Gastrocnemius medialis (tissue), 4 donors: Measurements from ENCODE around the gene CTSD. TPM values are rescaled to one million over a fixed set of nuclear protein-coding genes. Genes with fewer than 3 reads are reported as not detected.

Experiments used
- ATAC-seq, 2 donors: fragments of 150-250 bp; one replicate each; pipeline ENCODE4 v1.9.1; 2016
- DNase-seq, 2 donors: peaks; one replicate each; pipeline ENCODE4 v3.0.0-alpha.2; 2019
- H3K27ac ChIP-seq, 4 donors: fragments of 200-600 bp; sonication (generic); 1 replicate in 1 of 4; 2 replicates in 3 of 4; pipeline ENCODE4 v1.5.1; 2016 to 2018; ENCODE audit warnings: mild to moderate bottlenecking in 2 of 4, moderate library complexity in 1 of 4
- H3K27me3 ChIP-seq, 3 donors: fragments of 200-600 bp; sonication (generic) in 2 of 3; 1 replicate in 1 of 3; 2 replicates in 2 of 3; pipeline versions ENCODE4 v1.5.1 to v1.6.0; 2016 to 2019; ENCODE audit warnings: mild to moderate bottlenecking in 1 of 3, moderate library complexity in 1 of 3
- H3K36me3 ChIP-seq, 2 donors: fragments of 200-600 bp; sonication (generic) in 1 of 2; one replicate each; pipeline ENCODE4 v1.5.1; 2017 to 2018
- H3K4me1 ChIP-seq, 2 donors: fragments of 200-600 bp; sonication (generic) in 1 of 2; one replicate each; pipeline ENCODE4 v1.5.1; 2016 to 2017; ENCODE audit warnings: mild to moderate bottlenecking in 2 of 2
- H3K4me3 ChIP-seq, 4 donors: fragments of 200-600 bp; sonication (generic) in 3 of 4; 1 replicate in 1 of 4; 2 replicates in 3 of 4; pipeline ENCODE4 v1.5.1; 2016 to 2019; ENCODE audit warnings: mild to moderate bottlenecking in 2 of 4
- H3K9me3 ChIP-seq, 3 donors: fragments of 200-600 bp; sonication (generic) in 2 of 3; 1 replicate in 1 of 3; 2 replicates in 2 of 3; pipeline ENCODE4 v1.5.1; 2016 to 2019
- CTCF ChIP-seq, 5 experiments: fragments of 450-650 bp in 3 of 5; fragments of 200-600 bp in 2 of 5; sonication (generic) in 2 of 5; IDR thresholded peaks in 4 of 5; conservative IDR thresholded peaks in 1 of 5; 1 replicate in 4 of 5; 2 replicates in 1 of 5; pipeline ENCODE4 v1.5.1; 2016 to 2019; ENCODE audit warnings: antibody characterized with exemption in 5 of 5, mild to moderate bottlenecking in 3 of 5, moderate library complexity in 3 of 5
- POLR2A ChIP-seq, 2 donors: fragments of 450-650 bp; IDR thresholded peaks; one replicate each; pipeline ENCODE4 v1.6.1; 2017; ENCODE audit warnings: antibody characterized with exemption in 2 of 2, mild to moderate bottlenecking in 2 of 2, moderate library complexity in 2 of 2
- in situ Hi-C, 4 donors: fragments of 200-750 bp; cut with MboI; loops; one replicate each; pipeline versions ENCODE4 v1.15.0 to v1.8.0; 2017; ENCODE audit warnings: low sequenced_read_pairs in 4 of 4
- intact Hi-C: fragments of 100-400 bp; cut with DNase I; formaldehyde crosslinking; loops from one replicate; pipeline ENCODE4 v1.15.1; 2023; ENCODE audit warnings: low total_unique reads
- total RNA-seq, 4 donors: library from RNA; depleted of rRNA; stranded (reverse); fragments of >200 nt; gene quantifications; one replicate each; pipeline versions ENCODE4 v1.1.0 to v1.2.3, GENCODE V29; 2016

Gene CTSD
- total RNA-seq, 4 donors from 2014 or later: 490 to 981 (median 845) TPM

GRCh38 chr11:1767399-1768140 is 3.8 kb upstream of the CTSD start:
- Histone ChIP-seq H3K36me3 (no peaks in the 10 kb centered on the region), H3K4me3 (no peak overlapping the region), H3K27me3 (no peaks in the 10 kb centered on the region), H3K9me3 (no peaks in the 10 kb centered on the region), H3K4me1 (peaks cover 2 to 6% of the 10 kb centered on the region in 2 donors), H3K27ac (no peak overlapping the region)
- ATAC-seq: no peak
- intact Hi-C loops (loop anchor here (10.0 kb wide), 1 partner anchor 617 kb away; no protein-coding TSS in a partner anchor), in situ Hi-C loops (no loop called here)
- TF ChIP-seq CTCF (IDR thresholded peaks at IDR 0.05 in 4 of 5, conservative IDR thresholded peaks at IDR 0.05 in 1 of 5): no peak
- TF ChIP-seq POLR2A (IDR thresholded peaks at IDR 0.05): no peak
- DNase-seq: peak in 1 of 2 donors; percentile 10

- peak in 1 of 2 donors; percentile 7 for DNase-seq
- in situ Hi-C loops: no loop called here
Observed at GRCh38 chr11:1766719-1767398, 3.1 kb upstream of the CTSD start.

GRCh38 chr11:1765871-1766718 is 2.4 kb upstream of the CTSD start:
- Histone ChIP-seq H3K4me3 (no peak overlapping the region), H3K36me3 (no peaks in the 10 kb centered on the region), H3K4me1 (peaks cover 13 to 17% of the 10 kb centered on the region in 2 donors), H3K27me3 (no peaks in the 10 kb centered on the region), H3K27ac (no peak overlapping the region), H3K9me3 (no peaks in the 10 kb centered on the region)
- TF ChIP-seq CTCF (IDR thresholded peaks at IDR 0.05 in 4 of 5, conservative IDR thresholded peaks at IDR 0.05 in 1 of 5) (no peak), POLR2A (IDR thresholded peaks at IDR 0.05) (no peak)
- no peak for DNase-seq
- ATAC-seq: no peak
- intact Hi-C loops (loop anchor here (10.0 kb wide), 1 partner anchor 619 kb away; no protein-coding TSS in a partner anchor), in situ Hi-C loops (no loop called here)

More at GRCh38 chr11:1766719-1767398, 3.1 kb upstream of the CTSD start:
- intact Hi-C loops: loop anchor here (10.0 kb wide), 1 partner anchor 618 kb away; no protein-coding TSS in a partner anchor
- TF ChIP-seq POLR2A (IDR thresholded peaks at IDR 0.05) (no peak), CTCF (IDR thresholded peaks at IDR 0.05 in 4 of 5, conservative IDR thresholded peaks at IDR 0.05 in 1 of 5) (no peak)
- Histone ChIP-seq H3K4me1 (peaks cover 5 to 9% of the 10 kb centered on the region in 2 donors), H3K36me3 (no peaks in the 10 kb centered on the region), H3K9me3 (no peaks in the 10 kb centered on the region), H3K4me3 (no peak overlapping the region), H3K27ac (no peak overlapping the region), H3K27me3 (no peaks in the 10 kb centered on the region)
- ATAC-seq: no peak

- no peak for TF ChIP-seq CTCF (IDR thresholded peaks at IDR 0.05 in 4 of 5, conservative IDR thresholded peaks at IDR 0.05 in 1 of 5)
- TF ChIP-seq POLR2A (IDR thresholded peaks at IDR 0.05): no peak
- H3K36me3 ChIP-seq: peaks cover 0 to 12% of the 10 kb centered on the region in 2 donors
- H3K27me3 ChIP-seq: no peaks in the 10 kb centered on the region
- ATAC-seq (peak; percentile 5 to 6), DNase-seq (peak in 1 of 2 donors; percentile 41)
- H3K4me3 ChIP-seq: peak overlapping the region; percentile 79 to 99 (median 94)
- H3K4me1 ChIP-seq: peaks cover 39 to 44% of the 10 kb centered on the region in 2 donors
- intact Hi-C loops (loop anchor here (1.0 to 10.0 kb wide), 3 partner anchors 15 to 621 kb away; no protein-coding TSS in a partner anchor), in situ Hi-C loops (no loop called here)
- no peaks in the 10 kb centered on the region for H3K9me3 ChIP-seq
- H3K27ac ChIP-seq: peak overlapping the region; percentile 98 to 100 (median 100)
Observed at GRCh38 chr11:1763336-1763795, 361 bp downstream of the CTSD start.
